Stimulated activated CD4-positive, alpha-beta T cell treated with anti-CD3 and anti-CD28 coated beads, Interleukin-4, amount 100 ng/mL, for 1 hour (primary cell): ENCODE results near the gene CEP152.
"Not testable (repeated sequence)": the region's sequence is repeated elsewhere in the genome, so short reads cannot be mapped to it uniquely, and the experiment has no call there.

Experiments used
- DNase-seq: peaks from one replicate; pipeline ENCODE4 v3.0.0-alpha.2; 2020

The CEP152 gene

GRCh38 chr15:48802867-48803266 lies 8.0 kb downstream of the CEP152 start:
- DNase-seq = no peak

- DNase-seq = no peak
These were observed 8.6 kb downstream of the CEP152 start for GRCh38 chr15:48802257-48802656.

GRCh38 chr15:48800811-48801455 lies 9.9 kb downstream of the CEP152 start:
- DNase-seq = no peak

GRCh38 chr15:48800245-48800644 lies 10.6 kb downstream of the CEP152 start:
- DNase-seq = no peak

GRCh38 chr15:48798319-48798718 lies 12.6 kb downstream of the CEP152 start:
- no peak for DNase-seq

- no peak for DNase-seq
These were observed 13.9 kb downstream of the CEP152 start for GRCh38 chr15:48796930-48797329.

GRCh38 chr15:48796521-48796920 lies 14.3 kb downstream of the CEP152 start:
- DNase-seq = no peak

- no peak for DNase-seq
These were observed 15.0 kb downstream of the CEP152 start for GRCh38 chr15:48795901-48796300.

GRCh38 chr15:48794697-48795134 lies 16.2 kb downstream of the CEP152 start:
- no peak for DNase-seq

- no peak for DNase-seq
These were observed 18.5 kb downstream of the CEP152 start for GRCh38 chr15:48792408-48792807.

- not testable (repeated sequence) for DNase-seq
These were observed 20.3 kb downstream of the CEP152 start for GRCh38 chr15:48790466-48791115.

GRCh38 chr15:48785712-48786111 lies 25.2 kb downstream of the CEP152 start:
- no peak for DNase-seq

GRCh38 chr15:48785195-48785594 lies 25.7 kb downstream of the CEP152 start:
- no peak for DNase-seq

- DNase-seq = no peak
These were observed 26.1 kb downstream of the CEP152 start for GRCh38 chr15:48784756-48785155.

- no peak for DNase-seq
These were observed 28.0 kb downstream of the CEP152 start for GRCh38 chr15:48782911-48783310.

- no peak for DNase-seq
These were observed 29.3 kb downstream of the CEP152 start for GRCh38 chr15:48781481-48782081.

GRCh38 chr15:48781017-48781416 lies 29.9 kb downstream of the CEP152 start:
- DNase-seq = no peak

GRCh38 chr15:48778331-48778730 lies 32.5 kb downstream of the CEP152 start:
- DNase-seq = no peak

- DNase-seq = no peak
These were observed 33.1 kb downstream of the CEP152 start for GRCh38 chr15:48777645-48778330.

- no peak for DNase-seq
These were observed 35.3 kb downstream of the CEP152 start for GRCh38 chr15:48775546-48775945.

- no peak for DNase-seq
These were observed 36.4 kb downstream of the CEP152 start for GRCh38 chr15:48774484-48774883.

GRCh38 chr15:48766196-48766595 lies 44.7 kb downstream of the CEP152 start:
- DNase-seq = no peak

GRCh38 chr15:48765022-48765421 lies 45.8 kb downstream of the CEP152 start:
- no peak for DNase-seq
